K562 (cell line): ENCODE measurements around the gene CBLN2. TPM values are rescaled to one million over a fixed set of nuclear protein-coding genes. Genes with fewer than 3 reads are reported as not detected.

Source experiments
- E2F3 ChIP-seq: fragments of 250-450 bp; sonication (Bioruptor Pico); IDR thresholded peaks from 2 replicates; pipeline ENCODE4 v1.4.0; 2020; ENCODE audit warnings: mild to moderate bottlenecking
- NKRF ChIP-seq: fragments of 450-650 bp; IDR thresholded peaks from 2 replicates; pipeline ENCODE4 v1.6.1; 2016; ENCODE audit warnings: borderline replicate concordance
- NR2C1 ChIP-seq, 2 experiments: fragments of 450-650 bp; IDR thresholded peaks; 2 replicates each; pipeline ENCODE4 v1.6.1; 2017; ENCODE audit warnings: mild to moderate bottlenecking in 2 of 2, antibody characterized with exemption in 1 of 2, inconsistent platforms in 1 of 2, missing compliant biosample characterization in 1 of 2, missing genetic modification characterization in 1 of 2
- RBBP5 ChIP-seq: fragments of 200-600 bp; sonication (generic); IDR thresholded peaks from 2 replicates; pipeline ENCODE4 v1.6.1; 2012; ENCODE audit warnings: borderline replicate concordance, mild to moderate bottlenecking, low read length, control low read depth, inconsistent platforms; ENCODE audit not compliant: insufficient read depth, poor library complexity, severe bottlenecking
- SMAD1 ChIP-seq: fragments of 150-350 bp; IDR thresholded peaks from 2 replicates; pipeline ENCODE4 v1.6.1; 2014; ENCODE audit warnings: low read length, low read depth; ENCODE audit not compliant: partially characterized antibody
- SMARCA4 ChIP-seq: fragments of 450-650 bp; IDR thresholded peaks from 2 replicates; pipeline ENCODE4 v1.6.1; 2016
- ZBTB1 ChIP-seq: sonication (generic); formaldehyde crosslinking; IDR thresholded peaks from 2 replicates; pipeline ENCODE4 v1.8.1; 2023; ENCODE audit warnings: missing genetic modification reagents, low read depth, mild to moderate bottlenecking, borderline replicate concordance
- ZFP36 ChIP-seq: fragments of 150-350 bp; IDR thresholded peaks from 2 replicates; pipeline ENCODE4 v1.6.1; 2018; ENCODE audit warnings: low read length, low read depth; ENCODE audit not compliant: partially characterized antibody
- ZNF830 ChIP-seq: fragments of 250-450 bp; sonication (Bioruptor Pico); IDR thresholded peaks from 2 replicates; pipeline ENCODE4 v1.5.0; 2021; ENCODE audit warnings: mild to moderate bottlenecking
- polyA plus RNA-seq, 8 experiments: library from polyadenylated mRNA; depleted of rRNA in 4 of 8; stranded (reverse) in 5 of 8; unstranded in 3 of 8; fragments of >200 nt; fragmentation: Nextera tagmentation in 2 of 8; fragmentation: Illumina TruSeq in 1 of 8; extraction: Ambion mirVana in 2 of 8; extraction: Trizol in 1 of 8; gene quantifications; 2 replicates each; pipeline versions ENCODE4 v1.2.1 to v1.2.3, GENCODE V29; 2011 to 2014; ENCODE audit warnings: inconsistent platforms in 1 of 8, missing spikeins in 1 of 8
- total RNA-seq, 7 experiments: library from RNA; depleted of rRNA in 6 of 7; stranded (reverse); fragments of >200 nt in 6 of 7; fragmentation: Illumina TruSeq in 2 of 7; extraction: Trizol in 2 of 7; gene quantifications; 2 replicates each; pipeline versions ENCODE4 v1.2.1 to v1.2.3, GENCODE V29; 2011 to 2021; ENCODE audit warnings: low replicate concordance in 1 of 7
- TF ChIP-seq, protein P1 (sequence below): fragments of 450-650 bp; IDR thresholded peaks from 2 replicates; pipeline ENCODE4 v1.6.1; 2018; ENCODE audit not compliant: partially characterized antibody
- TF ChIP-seq, protein P2 (sequence below): sonication (generic); formaldehyde crosslinking; IDR thresholded peaks from 2 replicates; pipeline ENCODE4 v1.8.0; 2022; ENCODE audit warnings: mild to moderate bottlenecking, missing genetic modification reagents

Gene CBLN2
- total and polyA plus RNA-seq, 9 of the 15 experiments (the other 6 are each of a cell fraction or from before 2014, with no cell fraction given): not detected

GRCh38 chr18:72539901-72540300 lies 4.2 kb downstream of the CBLN2 start (continued):
- TF ChIP-seq NKRF (no peak), E2F3 (no peak), ZBTB1 (no peak), SMAD1 (no peak), SMARCA4 (no peak), ZNF830 (CRISPR knock-in tag) (no peak), RBBP5 (no peak), NR2C1 (IDR thresholded peaks at IDR 0.05) (no peak), NR2C1 (tag; IDR thresholded peaks at IDR 0.05) (no peak), ZFP36 (no peak)
- TF ChIP-seq, protein P1, sequence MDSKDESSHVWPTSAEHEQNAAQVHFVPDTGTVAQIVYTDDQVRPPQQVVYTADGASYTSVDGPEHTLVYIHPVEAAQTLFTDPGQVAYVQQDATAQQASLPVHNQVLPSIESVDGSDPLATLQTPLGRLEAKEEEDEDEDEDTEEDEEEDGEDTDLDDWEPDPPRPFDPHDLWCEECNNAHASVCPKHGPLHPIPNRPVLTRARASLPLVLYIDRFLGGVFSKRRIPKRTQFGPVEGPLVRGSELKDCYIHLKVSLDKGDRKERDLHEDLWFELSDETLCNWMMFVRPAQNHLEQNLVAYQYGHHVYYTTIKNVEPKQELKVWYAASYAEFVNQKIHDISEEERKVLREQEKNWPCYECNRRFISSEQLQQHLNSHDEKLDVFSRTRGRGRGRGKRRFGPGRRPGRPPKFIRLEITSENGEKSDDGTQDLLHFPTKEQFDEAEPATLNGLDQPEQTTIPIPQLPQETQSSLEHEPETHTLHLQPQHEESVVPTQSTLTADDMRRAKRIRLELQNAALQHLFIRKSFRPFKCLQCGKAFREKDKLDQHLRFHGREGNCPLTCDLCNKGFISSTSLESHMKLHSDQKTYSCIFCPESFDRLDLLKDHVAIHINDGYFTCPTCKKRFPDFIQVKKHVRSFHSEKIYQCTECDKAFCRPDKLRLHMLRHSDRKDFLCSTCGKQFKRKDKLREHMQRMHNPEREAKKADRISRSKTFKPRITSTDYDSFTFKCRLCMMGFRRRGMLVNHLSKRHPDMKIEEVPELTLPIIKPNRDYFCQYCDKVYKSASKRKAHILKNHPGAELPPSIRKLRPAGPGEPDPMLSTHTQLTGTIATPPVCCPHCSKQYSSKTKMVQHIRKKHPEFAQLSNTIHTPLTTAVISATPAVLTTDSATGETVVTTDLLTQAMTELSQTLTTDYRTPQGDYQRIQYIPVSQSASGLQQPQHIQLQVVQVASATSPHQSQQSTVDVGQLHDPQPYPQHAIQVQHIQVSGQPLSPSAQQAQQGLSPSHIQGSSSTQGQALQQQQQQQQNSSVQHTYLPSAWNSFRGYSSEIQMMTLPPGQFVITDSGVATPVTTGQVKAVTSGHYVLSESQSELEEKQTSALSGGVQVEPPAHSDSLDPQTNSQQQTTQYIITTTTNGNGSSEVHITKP: no peak
- TF ChIP-seq, protein P2, sequence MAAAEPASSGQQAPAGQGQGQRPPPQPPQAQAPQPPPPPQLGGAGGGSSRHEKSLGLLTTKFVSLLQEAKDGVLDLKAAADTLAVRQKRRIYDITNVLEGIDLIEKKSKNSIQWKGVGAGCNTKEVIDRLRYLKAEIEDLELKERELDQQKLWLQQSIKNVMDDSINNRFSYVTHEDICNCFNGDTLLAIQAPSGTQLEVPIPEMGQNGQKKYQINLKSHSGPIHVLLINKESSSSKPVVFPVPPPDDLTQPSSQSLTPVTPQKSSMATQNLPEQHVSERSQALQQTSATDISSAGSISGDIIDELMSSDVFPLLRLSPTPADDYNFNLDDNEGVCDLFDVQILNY: no peak
